Ovary (tissue), 3 donors: ENCODE results near the gene SP140.

Source experiments
- CTCF ChIP-seq, 3 donors: fragments of 450-650 bp in 2 of 3; fragments of 200-600 bp in 1 of 3; IDR thresholded peaks; one replicate each; pipeline versions ENCODE4 v1.5.1 to v1.8.0; 2016 to 2022; ENCODE audit warnings: antibody characterized with exemption in 3 of 3, mild to moderate bottlenecking in 1 of 3
- EP300 ChIP-seq: sonication (generic); formaldehyde crosslinking; IDR thresholded peaks from one replicate; pipeline ENCODE4 v1.6.1; 2017; ENCODE audit warnings: antibody characterized with exemption
- POLR2A ChIP-seq: fragments of 450-650 bp; IDR thresholded peaks from one replicate; pipeline ENCODE4 v1.6.1; 2017; ENCODE audit warnings: antibody characterized with exemption, mild to moderate bottlenecking, moderate library complexity
- donor health status: DM: no; HTN: no; CAD: no.

DNA sequence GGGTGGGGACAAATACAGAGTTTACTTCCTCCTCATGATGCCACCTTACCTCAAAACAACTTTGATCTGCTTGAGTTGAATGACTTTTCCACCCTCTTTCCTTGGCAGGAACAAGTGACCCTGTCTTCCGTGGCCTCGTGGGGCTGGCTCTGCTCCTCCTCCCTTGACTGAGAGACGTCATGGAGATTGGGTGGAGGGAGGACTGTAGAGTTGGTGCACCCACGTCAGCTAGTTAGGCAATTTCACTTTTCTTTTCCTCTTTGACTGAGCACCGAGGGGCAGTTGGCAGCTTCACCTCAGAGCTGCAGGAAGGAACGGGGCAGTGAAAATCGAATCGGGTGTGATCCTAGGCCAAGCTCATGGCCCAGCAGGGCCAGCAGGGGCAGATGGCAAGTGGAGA, at the start of gene SP140:
- TF ChIP-seq CTCF (IDR thresholded peaks at IDR 0.05) (no peak), POLR2A (no peak), EP300 (no peak)
